ENCODE data around the gene DHRS3. TPM values are rescaled to one million over a fixed set of nuclear protein-coding genes. Genes with fewer than 3 reads are reported as not detected.
"Not testable (repeated sequence)": the region's sequence is repeated elsewhere in the genome, so short reads cannot be mapped to it uniquely, and the experiment has no call there.

DHRS3 gene
- total RNA-seq, 1 experiment from 2014 or later, result 43.1 TPM

GRCh38 chr1:12540580-12541273 is 77.3 kb downstream of the DHRS3 start:
- no peak for DNase-seq (ENCODE audit: low spot score)

GRCh38 chr1:12539705-12540579 is 78.1 kb downstream of the DHRS3 start:
- DNase-seq (ENCODE audit: low spot score), result peak; percentile 98

- no peak for DNase-seq (ENCODE audit: low spot score)
Observed at GRCh38 chr1:12539320-12539704, 78.7 kb downstream of the DHRS3 start.

DNA sequence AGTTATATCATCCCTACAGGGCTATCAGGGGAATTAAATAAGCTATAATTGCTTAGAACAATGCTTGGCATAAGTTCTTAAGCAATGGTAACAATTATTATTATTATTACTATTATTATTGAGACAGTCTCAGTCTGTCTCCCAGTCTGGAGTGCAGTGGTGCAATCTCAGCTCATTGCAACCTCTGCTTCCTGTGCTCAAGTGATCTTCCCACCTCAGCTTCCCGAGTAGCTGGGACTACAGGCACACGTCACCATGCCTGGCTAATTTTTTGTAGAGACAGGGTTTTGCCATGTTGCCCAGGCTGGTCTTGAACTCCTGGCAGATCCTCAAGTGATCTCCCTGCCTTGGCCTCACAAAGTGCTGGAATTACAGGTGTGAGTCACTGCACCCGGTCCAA is 79.5 kb downstream of the DHRS3 start:
- DNase-seq (ENCODE audit: low spot score), result not testable (repeated sequence)

DNA sequence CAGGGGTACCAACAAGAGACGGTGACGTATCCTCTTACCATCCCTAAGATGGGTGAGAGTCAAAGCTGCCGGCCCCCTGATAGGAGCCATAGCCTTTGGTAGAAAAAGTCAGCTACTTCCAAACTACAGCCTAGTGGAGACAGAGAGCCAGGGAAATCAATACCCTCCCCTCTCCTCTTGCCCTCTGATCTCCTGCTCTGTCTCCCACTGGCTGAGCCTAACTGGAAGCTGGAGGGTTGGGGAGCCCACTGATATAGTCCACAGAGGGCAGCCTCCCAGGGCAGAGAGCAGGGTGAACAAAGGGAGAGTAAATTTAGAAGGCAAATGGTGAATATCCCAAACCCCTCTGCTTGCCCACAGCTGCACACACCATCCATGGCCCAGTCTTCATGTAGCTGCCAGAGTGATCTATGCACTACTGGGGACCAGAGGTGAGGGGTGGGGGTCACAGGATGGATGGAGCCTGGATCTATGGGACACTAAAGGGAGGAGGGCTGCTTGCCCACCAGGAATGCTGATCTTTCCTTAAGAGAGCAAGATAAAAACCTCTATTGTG is 80.0 kb downstream of the DHRS3 start:
- DNase-seq (ENCODE audit: low spot score), result no peak

- DNase-seq (ENCODE audit: low spot score), result no peak
Observed at GRCh38 chr1:12537294-12537693, 80.7 kb downstream of the DHRS3 start.

- DNase-seq (ENCODE audit: low spot score), result no peak
Observed at GRCh38 chr1:12536023-12536639, 81.9 kb downstream of the DHRS3 start.

GRCh38 chr1:12532405-12533315 is 85.3 kb downstream of the DHRS3 start:
- DNase-seq (ENCODE audit: low spot score), result no peak

GRCh38 chr1:12531179-12531499 is 86.9 kb downstream of the DHRS3 start:
- no peak for DNase-seq (ENCODE audit: low spot score)

DNA sequence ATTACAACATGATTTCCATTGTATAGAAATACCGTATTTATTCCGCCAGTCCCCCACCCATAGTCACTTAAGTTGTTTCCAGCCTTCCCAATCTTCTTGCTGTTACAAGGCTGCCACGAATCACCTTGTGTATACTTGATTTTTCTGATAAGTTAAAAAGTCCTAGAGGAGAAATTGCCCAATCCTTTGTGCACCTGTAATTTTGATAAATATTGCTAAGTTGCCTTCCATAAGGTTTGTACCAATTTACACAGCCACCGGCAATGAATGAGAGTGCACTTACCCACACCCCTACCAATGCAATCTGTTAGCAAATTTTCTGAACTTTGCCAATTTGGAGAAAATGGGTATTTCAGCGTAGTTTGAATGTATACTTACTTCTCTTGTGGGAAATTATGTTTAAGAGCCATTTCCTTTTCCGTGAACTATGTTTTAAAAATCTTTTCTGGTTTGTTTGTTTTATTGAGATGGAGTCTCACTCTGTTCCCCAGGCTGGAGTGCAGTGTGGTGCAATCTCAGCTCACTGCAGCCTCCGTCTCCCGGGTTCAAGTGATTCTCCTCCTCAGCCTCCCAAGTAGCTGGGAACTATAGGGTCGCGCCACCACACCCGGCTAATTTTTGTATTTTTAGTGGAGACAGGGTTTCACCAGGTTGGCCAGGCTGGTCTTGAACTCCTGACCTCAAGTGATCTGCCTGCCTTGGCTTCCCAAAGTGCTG is 87.4 kb downstream of the DHRS3 start:
- no peak for DNase-seq (ENCODE audit: low spot score)

DNA sequence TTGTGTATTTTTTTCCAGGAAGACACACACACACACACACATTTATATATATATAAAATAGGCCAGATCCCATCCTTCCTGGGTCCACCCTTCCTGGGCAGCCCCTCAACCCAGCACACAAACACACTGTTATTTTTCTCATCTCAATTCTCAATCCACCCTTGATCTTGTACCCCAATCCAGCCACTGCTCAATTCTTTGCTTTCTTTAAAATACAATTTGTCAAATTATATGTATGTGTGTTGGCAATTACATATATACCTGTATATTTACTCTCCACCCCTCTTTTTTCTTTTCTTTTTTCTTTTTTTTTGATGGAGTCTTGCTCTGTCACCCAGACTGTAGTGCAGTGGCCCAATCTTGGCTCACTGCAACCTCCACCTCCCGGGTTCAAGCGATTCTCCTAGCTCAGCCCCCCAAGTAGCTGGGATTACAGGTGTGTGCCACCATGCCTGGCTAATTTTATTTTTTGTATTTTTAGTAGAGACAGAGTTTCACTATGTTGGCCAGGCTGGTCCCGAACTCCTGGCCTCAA is 88.3 kb downstream of the DHRS3 start:
- no peak for DNase-seq (ENCODE audit: low spot score)

GRCh38 chr1:12528021-12528852 is 89.8 kb downstream of the DHRS3 start:
- DNase-seq (ENCODE audit: low spot score), result peak; percentile 59

DNA sequence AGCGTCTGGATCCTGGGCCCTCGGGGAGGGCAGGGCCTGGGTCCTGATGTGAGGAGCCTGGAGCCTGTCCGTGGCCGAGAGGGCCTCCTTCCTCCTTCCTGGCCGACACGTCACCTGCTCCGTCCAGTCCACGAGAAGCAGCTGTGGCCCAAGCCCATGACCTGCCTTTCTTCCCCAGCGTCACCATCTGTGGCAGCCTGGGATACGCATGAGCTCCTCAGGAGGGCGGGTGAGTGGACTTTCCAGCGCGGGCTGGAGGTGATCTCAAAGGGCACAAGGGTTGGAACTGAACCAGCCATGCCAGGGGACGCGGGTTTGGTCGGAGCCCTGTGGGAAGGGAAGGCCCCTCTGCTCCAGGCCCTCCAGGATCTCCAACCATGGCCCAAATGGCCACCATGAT is 90.4 kb downstream of the DHRS3 start:
- DNase-seq (ENCODE audit: low spot score), result no peak

DNA sequence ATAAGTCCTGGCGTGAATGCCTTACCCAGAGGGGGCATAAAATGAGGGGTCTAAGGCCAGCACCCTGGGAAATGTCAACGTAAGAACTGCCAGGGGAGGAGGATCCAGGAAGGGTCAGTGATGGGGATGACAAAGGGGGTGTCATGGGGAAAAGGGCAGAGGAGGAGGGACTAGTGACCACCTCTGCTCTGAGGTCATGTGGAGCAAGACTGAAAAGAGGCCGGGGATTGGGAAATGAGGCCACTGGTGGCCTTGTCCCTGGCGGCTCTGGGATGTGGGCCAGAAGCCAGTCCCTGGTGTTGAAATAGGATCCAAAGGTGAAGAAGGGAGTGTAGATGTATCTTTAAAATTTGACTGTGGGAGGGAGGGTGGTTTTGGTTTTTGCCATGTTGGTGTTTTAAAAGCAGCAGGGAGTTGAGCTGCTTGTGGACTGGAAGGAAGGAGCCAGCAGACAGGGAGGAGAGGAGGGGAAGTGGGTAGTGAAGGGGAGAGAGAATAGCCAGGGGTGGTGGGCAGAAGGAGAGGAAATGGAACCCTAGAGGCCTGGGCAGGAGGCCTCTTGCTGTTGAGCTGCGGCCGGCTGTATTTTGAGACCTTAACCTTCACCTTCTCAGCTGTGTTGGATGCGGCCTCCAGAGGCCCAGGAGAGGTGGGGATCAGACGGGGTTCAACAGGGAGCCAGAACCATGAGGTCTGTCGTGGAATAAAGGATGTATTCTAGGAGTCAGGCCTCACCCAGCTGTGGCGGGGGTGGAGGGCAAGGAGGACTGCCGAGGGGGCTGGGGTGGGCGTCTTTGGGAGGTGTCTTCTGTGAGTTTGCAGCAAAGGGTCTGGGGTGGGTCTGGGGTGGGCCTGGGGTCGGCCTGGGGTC is 92.5 kb downstream of the DHRS3 start:
- peak; percentile 35 for DNase-seq (ENCODE audit: low spot score)

- no peak for DNase-seq (ENCODE audit: low spot score)
Observed at GRCh38 chr1:12524266-12524665, 93.7 kb downstream of the DHRS3 start.

GRCh38 chr1:12522780-12523179 is 95.2 kb downstream of the DHRS3 start:
- not testable (repeated sequence) for DNase-seq (ENCODE audit: low spot score)

- no peak for DNase-seq (ENCODE audit: low spot score)
Observed at GRCh38 chr1:12521096-12521495, 96.9 kb downstream of the DHRS3 start.

DNA sequence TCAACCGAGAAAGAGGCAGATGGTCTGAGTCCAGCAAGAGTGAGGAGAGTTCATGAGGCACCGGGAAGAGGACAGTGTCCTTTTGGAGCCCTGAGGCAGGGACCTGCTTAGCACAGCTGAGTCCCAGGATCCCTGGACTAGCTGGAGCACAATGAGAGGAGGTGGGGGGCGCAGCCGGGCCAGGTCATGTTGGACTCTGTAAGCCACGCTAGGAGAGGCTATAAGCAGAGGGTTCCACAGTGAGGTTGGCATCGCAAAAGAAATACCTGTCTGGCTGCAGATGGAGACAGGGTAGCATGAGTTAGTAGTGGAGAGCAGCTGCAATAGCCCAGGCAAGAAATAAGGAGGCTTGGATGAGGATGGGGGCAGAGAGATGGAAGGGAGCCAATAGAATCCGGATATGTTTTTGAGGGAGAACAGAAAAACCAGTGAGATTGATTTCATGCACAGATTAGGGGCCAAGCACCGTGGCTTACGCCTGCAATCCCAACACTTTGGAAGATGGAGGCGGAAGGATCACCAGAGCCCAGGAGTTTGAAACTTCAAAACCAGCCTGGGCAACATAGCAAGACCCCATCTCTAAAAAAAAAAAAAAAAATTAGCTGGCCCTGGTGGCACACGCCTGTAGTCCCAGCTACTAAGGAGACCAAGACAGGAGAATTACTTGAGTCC is 98.2 kb downstream of the DHRS3 start:
- DNase-seq (ENCODE audit: low spot score), result no peak
